Progenitor cell of endocrine pancreas (in vitro differentiated cells): ENCODE results near the gene S100Z. TPM values are rescaled to one million over a fixed set of nuclear protein-coding genes. Genes with fewer than 3 reads are reported as not detected.

ENCODE experiments used
- DNase-seq: peaks from one replicate; pipeline ENCODE4 v3.0.0; 2021; ENCODE audit warnings: low spot score; ENCODE audit not compliant: unreplicated experiment
- H3K27ac Mint-ChIP-seq: 2 replicates; pipeline ENCODE4 v1.8.0; 2021; ENCODE audit warnings: mild to moderate bottlenecking, moderate library complexity, mixed read lengths
- H3K27me3 Mint-ChIP-seq: 2 replicates; pipeline ENCODE4 v1.8.0; 2021; ENCODE audit warnings: mixed read lengths
- H3K36me3 Mint-ChIP-seq: 2 replicates; pipeline ENCODE4 v1.8.0; 2022; ENCODE audit warnings: mixed read lengths; ENCODE audit not compliant: insufficient read depth
- H3K4me1 Mint-ChIP-seq: 2 replicates; pipeline ENCODE4 v1.8.0; 2021; ENCODE audit warnings: low read depth, mixed read lengths
- H3K4me3 Mint-ChIP-seq: 2 replicates; pipeline ENCODE4 v1.8.0; 2021; ENCODE audit warnings: low read depth, mild to moderate bottlenecking, moderate library complexity, mixed read lengths
- H3K9me3 Mint-ChIP-seq: 2 replicates; pipeline ENCODE4 v1.8.0; 2021; ENCODE audit warnings: low read depth, mixed read lengths
- total RNA-seq: library from RNA; stranded (reverse); gene quantifications from 2 replicates; pipeline ENCODE4 v1.2.1, GENCODE V29; 2021
- TF ChIP-seq, protein P1 (sequence below): fragments of 200-600 bp; sonication (generic); IDR thresholded peaks from one replicate; pipeline ENCODE4 v1.5.0; 2021; ENCODE audit warnings: antibody characterized with exemption, mild to moderate bottlenecking; ENCODE audit not compliant: unreplicated experiment

Gene S100Z
- total RNA-seq, 1 donor from 2014 or later = 1.7 TPM

- no peaks in the 10 kb centered on the region for H3K27me3 Mint-ChIP-seq
- no peak for DNase-seq
- no peaks in the 10 kb centered on the region for H3K9me3 Mint-ChIP-seq
- TF ChIP-seq, protein P1, sequence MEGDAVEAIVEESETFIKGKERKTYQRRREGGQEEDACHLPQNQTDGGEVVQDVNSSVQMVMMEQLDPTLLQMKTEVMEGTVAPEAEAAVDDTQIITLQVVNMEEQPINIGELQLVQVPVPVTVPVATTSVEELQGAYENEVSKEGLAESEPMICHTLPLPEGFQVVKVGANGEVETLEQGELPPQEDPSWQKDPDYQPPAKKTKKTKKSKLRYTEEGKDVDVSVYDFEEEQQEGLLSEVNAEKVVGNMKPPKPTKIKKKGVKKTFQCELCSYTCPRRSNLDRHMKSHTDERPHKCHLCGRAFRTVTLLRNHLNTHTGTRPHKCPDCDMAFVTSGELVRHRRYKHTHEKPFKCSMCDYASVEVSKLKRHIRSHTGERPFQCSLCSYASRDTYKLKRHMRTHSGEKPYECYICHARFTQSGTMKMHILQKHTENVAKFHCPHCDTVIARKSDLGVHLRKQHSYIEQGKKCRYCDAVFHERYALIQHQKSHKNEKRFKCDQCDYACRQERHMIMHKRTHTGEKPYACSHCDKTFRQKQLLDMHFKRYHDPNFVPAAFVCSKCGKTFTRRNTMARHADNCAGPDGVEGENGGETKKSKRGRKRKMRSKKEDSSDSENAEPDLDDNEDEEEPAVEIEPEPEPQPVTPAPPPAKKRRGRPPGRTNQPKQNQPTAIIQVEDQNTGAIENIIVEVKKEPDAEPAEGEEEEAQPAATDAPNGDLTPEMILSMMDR = no peak
- no peak overlapping the region for H3K27ac Mint-ChIP-seq
- no peak overlapping the region for H3K4me3 Mint-ChIP-seq
- peaks cover 4% of the 10 kb centered on the region for H3K4me1 Mint-ChIP-seq
- peaks cover 9% of the 10 kb centered on the region for H3K36me3 Mint-ChIP-seq
These were observed 13.6 kb upstream of the S100Z start for GRCh38 chr5:76836181-76836580.

DNA sequence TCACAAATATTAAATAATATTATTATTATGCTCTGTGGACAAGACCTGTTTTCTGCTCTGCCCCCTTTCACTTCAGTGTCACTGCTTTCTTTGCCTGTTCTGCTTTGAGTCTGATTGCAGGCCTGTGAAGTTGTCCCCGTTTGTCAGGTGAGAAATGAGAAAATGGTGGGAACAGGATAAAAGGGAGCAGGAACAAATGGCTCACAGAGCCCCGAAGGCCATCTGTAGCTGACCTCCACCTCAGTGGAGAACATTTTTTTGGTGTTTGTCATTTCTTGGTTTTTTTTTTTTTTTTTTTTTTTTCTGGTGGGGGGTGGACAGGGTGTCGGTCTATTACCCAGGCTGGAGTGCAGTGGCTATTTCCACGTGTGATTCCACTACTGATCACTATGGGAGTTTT, 13.2 kb upstream of the S100Z start:
- no peak overlapping the region for H3K4me3 Mint-ChIP-seq
- H3K4me1 Mint-ChIP-seq = peaks cover 4% of the 10 kb centered on the region
- TF ChIP-seq, protein P1 = no peak
- H3K27me3 Mint-ChIP-seq = no peaks in the 10 kb centered on the region
- H3K9me3 Mint-ChIP-seq = no peaks in the 10 kb centered on the region
- no peak overlapping the region for H3K27ac Mint-ChIP-seq
- H3K36me3 Mint-ChIP-seq = peaks cover 9% of the 10 kb centered on the region
- no peak for DNase-seq

DNA sequence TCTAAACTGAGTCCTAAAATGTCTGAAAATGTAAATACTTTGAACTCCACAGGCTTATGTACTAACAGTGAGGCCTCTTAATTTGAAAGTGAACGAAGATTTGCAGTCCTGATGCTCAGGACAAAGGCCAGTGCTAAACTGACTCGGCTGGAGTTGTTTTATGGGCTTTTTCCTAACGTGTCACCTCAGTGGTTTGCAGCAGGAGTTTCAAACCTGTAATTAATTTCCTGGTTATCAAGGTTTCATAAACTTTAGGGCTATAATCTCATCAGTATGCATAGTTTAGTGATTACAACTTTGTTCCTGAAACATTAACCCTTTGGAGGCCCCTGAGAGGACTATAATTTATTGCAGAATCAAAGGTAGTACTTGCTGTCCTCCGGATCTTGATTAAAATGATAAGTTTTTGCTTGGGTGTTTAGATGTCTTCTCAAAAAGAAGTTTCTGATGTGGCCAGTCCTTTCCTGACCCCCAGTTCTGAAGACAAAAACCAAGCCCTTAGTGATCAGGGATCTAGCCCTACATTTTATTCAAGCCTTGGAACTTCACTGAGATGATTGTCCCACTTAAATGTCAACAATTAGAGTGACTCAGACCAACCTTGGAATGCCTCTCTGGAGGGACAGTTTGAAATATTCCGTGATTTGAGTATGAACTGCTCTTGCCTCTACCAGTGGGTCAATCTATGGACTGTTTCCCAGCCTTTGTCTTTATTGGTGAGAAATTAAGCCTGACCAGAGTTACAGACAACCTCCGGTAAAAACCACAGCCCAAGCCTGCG, 11.1 kb upstream of the S100Z start:
- Mint-ChIP-seq H3K27me3 (no peaks in the 10 kb centered on the region), H3K4me1 (peaks cover 4% of the 10 kb centered on the region), H3K27ac (no peak overlapping the region), H3K4me3 (no peak overlapping the region), H3K36me3 (peaks cover 2% of the 10 kb centered on the region), H3K9me3 (no peaks in the 10 kb centered on the region)
- DNase-seq = no peak
- TF ChIP-seq, protein P1 = no peak

- Mint-ChIP-seq H3K4me3 (no peak overlapping the region), H3K9me3 (peaks cover 3% of the 10 kb centered on the region), H3K27me3 (no peaks in the 10 kb centered on the region), H3K27ac (no peak overlapping the region), H3K36me3 (no peaks in the 10 kb centered on the region), H3K4me1 (peaks cover 4% of the 10 kb centered on the region)
- no peak for DNase-seq
- TF ChIP-seq, protein P1 = no peak
These were observed 8.5 kb upstream of the S100Z start for GRCh38 chr5:76841361-76841760.

- H3K27ac Mint-ChIP-seq = no peak overlapping the region
- no peak for DNase-seq
- no peaks in the 10 kb centered on the region for H3K27me3 Mint-ChIP-seq
- TF ChIP-seq, protein P1 = no peak
- H3K36me3 Mint-ChIP-seq = no peaks in the 10 kb centered on the region
- peaks cover 2% of the 10 kb centered on the region for H3K4me1 Mint-ChIP-seq
- peaks cover 3% of the 10 kb centered on the region for H3K9me3 Mint-ChIP-seq
- H3K4me3 Mint-ChIP-seq = no peak overlapping the region
These were observed 3.9 kb upstream of the S100Z start for GRCh38 chr5:76845890-76846289.
